Peyer's patch (tissue), 4 donors: ENCODE data around the gene ADCY9. TPM values are rescaled to one million over a fixed set of nuclear protein-coding genes. Genes with fewer than 3 reads are reported as not detected.

Experiments used
- DNase-seq, 3 donors: peaks; one replicate each; pipeline ENCODE4 v3.0.0-alpha.2; 2017 to 2019
- H3K27ac ChIP-seq, 4 donors: fragments of 200-600 bp; sonication (generic); one replicate each; pipeline ENCODE4 v1.5.1; 2016 to 2019
- H3K27me3 ChIP-seq, 2 donors: fragments of 200-600 bp; sonication (generic); one replicate each; pipeline ENCODE4 v1.5.1; 2019
- H3K36me3 ChIP-seq, 3 donors: fragments of 200-600 bp; sonication (generic); one replicate each; pipeline ENCODE4 v1.5.1; 2016 to 2019
- H3K4me1 ChIP-seq, 4 donors: fragments of 200-600 bp; sonication (generic); one replicate each; pipeline ENCODE4 v1.5.1; 2016 to 2019
- H3K4me3 ChIP-seq, 4 donors: fragments of 200-600 bp; sonication (generic); 1 replicate in 3 of 4; 2 replicates in 1 of 4; pipeline ENCODE4 v1.5.1; 2016 to 2019; ENCODE audit warnings: mild to moderate bottlenecking in 1 of 4
- H3K9me3 ChIP-seq, 4 donors: fragments of 200-600 bp; sonication (generic); one replicate each; pipeline ENCODE4 v1.5.1; 2016 to 2019; ENCODE audit warnings: mild to moderate bottlenecking in 1 of 4
- CTCF ChIP-seq, 6 experiments: fragments of 450-650 bp in 4 of 6; fragments of 200-600 bp in 2 of 6; sonication (generic) in 1 of 6; IDR thresholded peaks; one replicate each; pipeline ENCODE4 v1.5.1; 2017 to 2019; ENCODE audit warnings: antibody characterized with exemption in 6 of 6, mild to moderate bottlenecking in 3 of 6, moderate library complexity in 1 of 6
- POLR2A ChIP-seq, 2 donors: fragments of 450-650 bp; IDR thresholded peaks; one replicate each; pipeline ENCODE4 v1.5.1; 2017; ENCODE audit warnings: antibody characterized with exemption in 2 of 2, mild to moderate bottlenecking in 2 of 2, moderate library complexity in 2 of 2
- total RNA-seq, 4 donors: library from RNA; depleted of rRNA; stranded (reverse); fragments of >200 nt; gene quantifications; one replicate each; pipeline ENCODE4 v1.1.0, GENCODE V29; 2016

ADCY9 gene
- total RNA-seq, 4 donors from 2014 or later = 19.8 to 47.3 (median 44.0) TPM

DNA sequence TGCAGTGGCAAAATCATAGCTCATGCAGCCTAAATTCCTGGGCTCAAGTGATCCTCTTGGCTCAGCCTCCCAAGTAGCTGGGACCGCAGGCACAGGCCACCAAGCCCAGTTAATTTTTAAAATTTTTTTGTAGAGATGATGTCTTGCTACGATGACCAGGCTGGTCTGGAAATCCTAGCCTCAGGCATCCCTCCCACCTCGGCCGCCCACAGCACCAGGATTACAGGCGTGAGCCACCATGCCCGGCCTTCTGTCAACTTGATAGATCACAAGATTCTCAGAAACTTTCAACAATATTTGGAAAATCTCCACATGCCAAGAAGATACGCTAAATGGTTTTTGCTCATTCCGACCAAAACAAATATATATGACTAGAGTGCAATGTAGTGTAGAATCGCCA lies 111.0 kb downstream of the ADCY9 start:
- H3K27ac ChIP-seq = no peak overlapping the region
- H3K4me1 ChIP-seq = peaks cover 0 to 3% (median 0%) of the 10 kb centered on the region in 4 donors
- H3K27me3 ChIP-seq = no peaks in the 10 kb centered on the region
- no peaks in the 10 kb centered on the region for H3K36me3 ChIP-seq
- TF ChIP-seq CTCF (IDR thresholded peaks at IDR 0.05) (no peak), POLR2A (IDR thresholded peaks at IDR 0.05) (no peak)
- H3K9me3 ChIP-seq = no peaks in the 10 kb centered on the region
- DNase-seq = no peak
- H3K4me3 ChIP-seq = no peak overlapping the region

GRCh38 chr16:4004206-4004605 lies 112.0 kb downstream of the ADCY9 start:
- Histone ChIP-seq H3K9me3 (no peaks in the 10 kb centered on the region), H3K4me3 (no peak overlapping the region), H3K36me3 (no peaks in the 10 kb centered on the region), H3K27me3 (no peaks in the 10 kb centered on the region), H3K4me1 (no peaks in the 10 kb centered on the region), H3K27ac (no peak overlapping the region)
- no peak for TF ChIP-seq CTCF (IDR thresholded peaks at IDR 0.05)
- TF ChIP-seq POLR2A (IDR thresholded peaks at IDR 0.05) = no peak
- DNase-seq = no peak

DNA sequence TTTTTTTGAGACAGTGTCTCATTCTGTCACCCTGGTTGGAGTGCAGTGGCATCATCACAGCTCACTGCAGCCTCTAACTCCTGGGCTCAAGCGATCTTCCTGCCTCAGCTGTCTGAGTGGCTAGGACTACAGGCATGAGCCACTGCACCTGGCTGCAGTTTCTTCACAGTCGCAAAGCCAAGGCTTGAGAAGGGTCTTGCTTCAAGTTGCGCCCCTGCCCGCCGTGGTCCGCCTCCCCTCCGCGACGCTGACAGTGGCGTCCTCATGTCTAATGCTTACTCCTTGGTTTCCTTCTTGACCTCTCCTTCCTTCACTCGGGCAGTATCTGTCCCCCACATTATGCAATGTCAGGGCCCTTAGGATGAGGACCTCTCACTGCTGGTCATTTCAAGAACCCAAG lies 112.7 kb downstream of the ADCY9 start:
- no peaks in the 10 kb centered on the region for H3K4me1 ChIP-seq
- no peaks in the 10 kb centered on the region for H3K9me3 ChIP-seq
- no peak for TF ChIP-seq POLR2A (IDR thresholded peaks at IDR 0.05)
- no peak for TF ChIP-seq CTCF (IDR thresholded peaks at IDR 0.05)
- no peak overlapping the region for H3K27ac ChIP-seq
- H3K27me3 ChIP-seq = no peaks in the 10 kb centered on the region
- no peak overlapping the region for H3K4me3 ChIP-seq
- no peaks in the 10 kb centered on the region for H3K36me3 ChIP-seq
- no peak for DNase-seq

DNA sequence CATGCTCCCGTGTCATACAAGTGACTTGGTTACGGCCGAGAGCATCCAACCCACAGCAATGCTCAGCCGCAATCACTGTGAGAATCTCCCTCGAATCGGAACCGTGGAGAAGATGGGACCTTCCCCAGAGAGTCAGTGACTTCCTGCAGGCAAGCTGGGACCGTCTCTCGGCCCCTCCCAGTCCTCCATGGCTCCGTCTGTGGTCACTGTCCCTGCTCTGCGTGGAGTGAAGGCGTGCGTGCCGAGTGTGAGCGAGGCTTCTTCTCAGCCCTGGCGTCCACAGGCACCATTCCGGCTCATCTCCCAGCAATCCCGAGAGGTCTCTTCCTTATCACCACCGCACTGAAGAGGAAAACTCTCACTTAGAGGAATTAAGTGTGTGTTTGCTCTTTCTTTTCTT lies 113.1 kb downstream of the ADCY9 start:
- Histone ChIP-seq H3K9me3 (no peaks in the 10 kb centered on the region), H3K36me3 (no peaks in the 10 kb centered on the region), H3K27ac (no peak overlapping the region), H3K4me3 (no peak overlapping the region), H3K27me3 (no peaks in the 10 kb centered on the region), H3K4me1 (no peaks in the 10 kb centered on the region)
- TF ChIP-seq POLR2A (IDR thresholded peaks at IDR 0.05) (no peak), CTCF (IDR thresholded peaks at IDR 0.05) (no peak)
- no peak for DNase-seq

GRCh38 chr16:4002121-4002520 lies 114.1 kb downstream of the ADCY9 start:
- H3K4me1 ChIP-seq = no peaks in the 10 kb centered on the region
- H3K9me3 ChIP-seq = no peaks in the 10 kb centered on the region
- no peak overlapping the region for H3K4me3 ChIP-seq
- no peak for DNase-seq
- no peaks in the 10 kb centered on the region for H3K36me3 ChIP-seq
- no peak for TF ChIP-seq POLR2A (IDR thresholded peaks at IDR 0.05)
- TF ChIP-seq CTCF (IDR thresholded peaks at IDR 0.05) = no peak
- no peak overlapping the region for H3K27ac ChIP-seq
- no peaks in the 10 kb centered on the region for H3K27me3 ChIP-seq
